Adrenal gland (tissue), 5 donors: Measurements from ENCODE around the gene ZNF169.

Source experiments
- CTCF ChIP-seq, 6 experiments: fragments of 450-650 bp in 4 of 6; fragments of 200-600 bp in 2 of 6; sonication (generic) in 1 of 6; IDR thresholded peaks; 1 replicate in 5 of 6; 2 replicates in 1 of 6; pipeline versions ENCODE4 v1.5.1 to v1.8.0; 2016 to 2021; ENCODE audit warnings: antibody characterized with exemption in 6 of 6, mild to moderate bottlenecking in 2 of 6, moderate library complexity in 1 of 6
- POLR2A ChIP-seq, 2 donors: fragments of 450-650 bp; IDR thresholded peaks; one replicate each; pipeline ENCODE4 v1.6.1; 2017; ENCODE audit warnings: antibody characterized with exemption in 2 of 2, mild to moderate bottlenecking in 2 of 2, moderate library complexity in 1 of 2
- donor health status: DM: no; HTN: no; CAD: no.

- TF ChIP-seq POLR2A (IDR thresholded peaks at IDR 0.05) = no peak
- TF ChIP-seq CTCF (IDR thresholded peaks at IDR 0.05) = no peak
Measured at GRCh38 chr9:94210616-94211603, 48.2 kb upstream of the ZNF169 start.
